ENCODE data around the gene LIFR.

DNA sequence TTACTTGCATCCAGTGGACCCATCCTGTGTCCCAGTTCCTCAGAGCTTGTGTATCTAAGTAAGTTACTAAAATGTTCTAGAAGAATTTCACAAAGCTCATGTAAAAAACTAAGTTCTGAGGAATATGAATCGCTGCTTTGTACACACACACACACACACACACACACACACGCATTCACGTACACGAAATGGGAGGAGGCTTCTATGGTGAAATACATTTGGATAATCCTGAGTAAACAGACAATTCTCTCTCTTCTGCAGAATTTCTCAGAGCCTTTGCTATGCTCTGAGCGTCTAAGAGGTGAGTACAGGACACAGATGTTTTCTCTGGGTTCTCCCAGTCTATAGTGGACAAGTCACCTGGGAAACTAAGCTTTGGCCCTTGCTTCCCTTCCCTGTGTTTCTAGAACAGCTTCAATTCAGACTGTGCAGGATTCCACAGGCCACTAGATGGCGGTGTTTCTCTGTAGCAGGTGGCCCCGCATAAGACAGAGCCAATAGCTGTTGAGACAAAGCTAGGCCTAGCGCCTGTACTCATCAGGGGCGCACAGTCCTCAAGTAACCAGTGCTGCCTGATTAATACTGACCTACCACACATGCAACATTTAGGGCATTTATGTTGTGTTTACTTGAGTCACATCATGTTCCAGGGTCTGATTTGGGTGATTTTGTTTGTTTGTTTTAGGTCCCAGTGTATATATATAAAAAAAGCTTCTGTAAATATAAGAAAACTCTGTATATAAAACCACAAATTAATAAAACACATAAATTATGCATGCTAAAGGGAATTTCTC is 114.8 kb downstream of the LIFR start:
- TF ChIP-seq POLR2AphosphoS5 (IDR thresholded peaks at IDR 0.05) (peak; percentile 74), POLR2A (IDR thresholded peaks at IDR 0.05) (no peak)
- TF ChIP-seq, protein P1, sequence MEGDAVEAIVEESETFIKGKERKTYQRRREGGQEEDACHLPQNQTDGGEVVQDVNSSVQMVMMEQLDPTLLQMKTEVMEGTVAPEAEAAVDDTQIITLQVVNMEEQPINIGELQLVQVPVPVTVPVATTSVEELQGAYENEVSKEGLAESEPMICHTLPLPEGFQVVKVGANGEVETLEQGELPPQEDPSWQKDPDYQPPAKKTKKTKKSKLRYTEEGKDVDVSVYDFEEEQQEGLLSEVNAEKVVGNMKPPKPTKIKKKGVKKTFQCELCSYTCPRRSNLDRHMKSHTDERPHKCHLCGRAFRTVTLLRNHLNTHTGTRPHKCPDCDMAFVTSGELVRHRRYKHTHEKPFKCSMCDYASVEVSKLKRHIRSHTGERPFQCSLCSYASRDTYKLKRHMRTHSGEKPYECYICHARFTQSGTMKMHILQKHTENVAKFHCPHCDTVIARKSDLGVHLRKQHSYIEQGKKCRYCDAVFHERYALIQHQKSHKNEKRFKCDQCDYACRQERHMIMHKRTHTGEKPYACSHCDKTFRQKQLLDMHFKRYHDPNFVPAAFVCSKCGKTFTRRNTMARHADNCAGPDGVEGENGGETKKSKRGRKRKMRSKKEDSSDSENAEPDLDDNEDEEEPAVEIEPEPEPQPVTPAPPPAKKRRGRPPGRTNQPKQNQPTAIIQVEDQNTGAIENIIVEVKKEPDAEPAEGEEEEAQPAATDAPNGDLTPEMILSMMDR (IDR thresholded peaks at IDR 0.05), result peak; percentile 82 to 96 (median 94)

All from prostate gland (tissue), 2 donors.